IMR-90 (cell line): ENCODE results near the gene ZNF584. TPM values are rescaled to one million over a fixed set of nuclear protein-coding genes. Genes with fewer than 3 reads are reported as not detected.

ENCODE experiments used
- ATAC-seq: fragments of 200-7000 bp; cut with Tn5 transposase; 2 replicates; pipeline ENCODE4 v1.9.1; 2020; ENCODE audit warnings: low read depth, mild to moderate bottlenecking, moderate library complexity
- BruUV-seq: library from RNA; stranded (reverse); fragments of 400-500 nt; replicated peaks from 2 replicates; lab custom pipeline; 2021; lab: Mats Ljungman, UMichigan
- CTCF ChIA-PET: fragments of 300-600 bp; formaldehyde crosslinking; extraction: SDS; loops from one replicate; lab custom pipeline; 2021; ENCODE audit warnings: antibody characterized with exemption; lab: Yijun Ruan, JAX
- POLR2A ChIA-PET: fragments of 300-600 bp; sonication (Branson Sonifier 250); formaldehyde crosslinking; loops from one replicate; lab custom pipeline; 2022; ENCODE audit warnings: antibody characterized with exemption; ENCODE audit not compliant: unreplicated experiment; lab: Charles Lee
- DNase-seq: peaks from one replicate; pipeline ENCODE4 v3.0.0; 2013
- H2AFZ ChIP-seq: replicated peaks from 2 replicates; pipeline ENCODE3; 2013; ENCODE audit warnings: low read length, mild to moderate bottlenecking; ENCODE audit not compliant: poor library complexity
- H2AK5ac ChIP-seq: 2 replicates; pipeline ENCODE4 v1.6.1; 2013; ENCODE audit warnings: low read depth, low read length, inconsistent platforms
- H2AK9ac ChIP-seq: replicated peaks from 2 replicates; pipeline ENCODE3; 2013; ENCODE audit warnings: mild to moderate bottlenecking, low read depth, low read length, moderate library complexity; ENCODE audit not compliant: poor library complexity
- H2BK120ac ChIP-seq: 2 replicates; pipeline ENCODE4 v1.6.1; 2013; ENCODE audit warnings: low read depth, low read length, inconsistent platforms
- H2BK15ac ChIP-seq: 3 replicates; pipeline ENCODE4 v1.6.1; 2013; ENCODE audit warnings: low read depth, low read length, inconsistent platforms
- H2BK20ac ChIP-seq: 2 replicates; pipeline ENCODE4 v1.6.1; 2013; ENCODE audit warnings: low read depth, mild to moderate bottlenecking, inconsistent platforms, low read length, moderate library complexity
- H2BK5ac ChIP-seq: 2 replicates; pipeline ENCODE4 v1.6.1; 2013; ENCODE audit warnings: mild to moderate bottlenecking, low read depth, low read length, inconsistent platforms; ENCODE audit not compliant: poor library complexity, severe bottlenecking
- H3K14ac ChIP-seq: replicated peaks from 2 replicates; pipeline ENCODE4 v1.6.1; 2013; ENCODE audit warnings: low read depth, low read length, inconsistent platforms
- H3K18ac ChIP-seq: 2 replicates; pipeline ENCODE4 v1.6.1; 2013; ENCODE audit warnings: low read depth, low read length, control low read depth
- H3K23ac ChIP-seq: 2 replicates; pipeline ENCODE4 v1.6.1; 2013; ENCODE audit warnings: low read depth, low read length, inconsistent platforms
- H3K27ac ChIP-seq: 2 replicates; pipeline ENCODE4 v1.5.1; 2013; ENCODE audit warnings: mild to moderate bottlenecking, control low read depth, low read length; ENCODE audit not compliant: insufficient read depth
- H3K27me3 ChIP-seq: 2 replicates; pipeline ENCODE4 v1.6.1; 2013; ENCODE audit warnings: low read length; ENCODE audit not compliant: control insufficient read depth, insufficient read depth
- H3K36me3 ChIP-seq: 2 replicates; pipeline ENCODE4 v1.6.1; 2013; ENCODE audit warnings: low read length, mixed read lengths; ENCODE audit not compliant: control insufficient read depth, insufficient read depth
- H3K4ac ChIP-seq: 2 replicates; pipeline ENCODE4 v1.6.1; 2013; ENCODE audit warnings: low read depth, low read length, inconsistent platforms
- H3K4me1 ChIP-seq: 2 replicates; pipeline ENCODE4 v1.6.1; 2013; ENCODE audit warnings: low read length, mixed read lengths; ENCODE audit not compliant: control insufficient read depth, insufficient read depth
- H3K4me2 ChIP-seq: 2 replicates; pipeline ENCODE4 v1.6.1; 2013; ENCODE audit warnings: low read depth, mild to moderate bottlenecking, control low read depth, low read length, moderate library complexity
- H3K4me3 ChIP-seq: 2 replicates; pipeline ENCODE4 v1.5.1; 2013; ENCODE audit warnings: low read depth, mild to moderate bottlenecking, control low read depth, low read length, moderate library complexity; ENCODE audit not compliant: insufficient read depth
- H3K56ac ChIP-seq: 2 replicates; pipeline ENCODE4 v1.6.1; 2013; ENCODE audit warnings: low read length, inconsistent platforms; ENCODE audit not compliant: insufficient read depth; ENCODE audit errors: extremely low read depth
- H3K79me1 ChIP-seq, 2 experiments: 2 replicates each; pipeline ENCODE4 v1.6.1; 2013; ENCODE audit warnings: low read length in 2 of 2, inconsistent platforms in 1 of 2, low read depth in 1 of 2
- H3K9ac ChIP-seq: 2 replicates; pipeline ENCODE4 v1.6.1; 2013; ENCODE audit warnings: low read depth, low read length, control low read depth
- H3K9me1 ChIP-seq: 2 replicates; pipeline ENCODE4 v1.6.1; 2013; ENCODE audit warnings: low read length, inconsistent platforms; ENCODE audit not compliant: insufficient read depth
- H3K9me3 ChIP-seq: 2 replicates; pipeline ENCODE4 v1.6.1; 2013; ENCODE audit warnings: low read length; ENCODE audit not compliant: control insufficient read depth, insufficient read depth
- H4K20me1 ChIP-seq: 2 replicates; pipeline ENCODE4 v1.6.1; 2013; ENCODE audit warnings: low read length, inconsistent platforms; ENCODE audit not compliant: insufficient read depth
- H4K5ac ChIP-seq: 2 replicates; pipeline ENCODE4 v1.6.1; 2013; ENCODE audit warnings: mild to moderate bottlenecking, low read depth, low read length, control low read depth
- H4K8ac ChIP-seq, 2 experiments: 2 replicates each; pipeline ENCODE4 v1.6.1; 2013; ENCODE audit warnings: low read depth in 2 of 2, low read length in 2 of 2, control low read depth in 1 of 2, inconsistent platforms in 1 of 2
- H4K91ac ChIP-seq: 2 replicates; pipeline ENCODE4 v1.6.1; 2013; ENCODE audit warnings: low read depth, low read length, inconsistent platforms; ENCODE audit not compliant: insufficient read depth
- POLR2A ChIP-seq: IDR thresholded peaks from 2 replicates; pipeline ENCODE4 v1.6.1; 2012; ENCODE audit warnings: mild to moderate bottlenecking, low read depth, low read length
- RAD21 ChIP-seq: IDR thresholded peaks from 2 replicates; pipeline ENCODE4 v1.6.1; 2012; ENCODE audit warnings: low read length, improper control_type of control experiment
- RCOR1 ChIP-seq: IDR thresholded peaks from 2 replicates; pipeline ENCODE4 v1.6.1; 2012; ENCODE audit warnings: mild to moderate bottlenecking, low read length, improper control_type of control experiment; ENCODE audit not compliant: insufficient replicate concordance
- WGBS, 2 experiments: methylation state at CpG; one replicate each; pipeline versions ENCODE4 v1.1.5 to v1.1.7; 2013; ENCODE audit warnings: missing lambda C conversion rate in 2 of 2; ENCODE audit not compliant: insufficient read length in 1 of 2; ENCODE audit errors: extremely low coverage in 2 of 2; 5-methylcytosine and 5-hydroxymethylcytosine counted together
- dilution Hi-C: fragments of 300-500 bp; cut with HindIII; formaldehyde crosslinking; loops from one replicate; pipeline ENCODE4 v1.14.3; 2018; ENCODE audit warnings: low sequenced_read_pairs; ENCODE audit not compliant: unreplicated experiment
- in situ Hi-C: fragments of 300-500 bp; cut with MboI; formaldehyde crosslinking; loops from 3 replicates; pipeline ENCODE4 v1.14.3; 2019; ENCODE audit warnings: low sequenced_read_pairs, inconsistent platforms, mixed read lengths
- intact Hi-C: fragments of 100-400 bp; cut with micrococcal nuclease; formaldehyde crosslinking; loops from 2 replicates; pipeline ENCODE4 v1.10.0; 2022
- polyA plus RNA-seq, 3 experiments: library from polyadenylated mRNA; depleted of rRNA; stranded (reverse); fragments of >200 nt; gene quantifications; 2 replicates each; pipeline ENCODE4 v1.2.3, GENCODE V29; 2012; ENCODE audit warnings: low replicate concordance in 1 of 3
- total RNA-seq: library from RNA; depleted of rRNA; stranded (reverse); fragments of >200 nt; gene quantifications from 2 replicates; pipeline ENCODE4 v1.2.3, GENCODE V29; 2012
- TF ChIP-seq, protein P1 (sequence below): fragments of 150-350 bp; IDR thresholded peaks from 2 replicates; pipeline ENCODE4 v1.6.1; 2016; ENCODE audit warnings: low read depth, mild to moderate bottlenecking, low read length, moderate library complexity, borderline replicate concordance

The ZNF584 gene
- total and polyA plus RNA-seq, 2 of the 4 experiments (the other 2 are of a cell fraction) = 11.6 to 15.4 TPM

- H4K5ac ChIP-seq = peak overlapping the region; percentile 70
- peaks cover 17 to 48% of the 10 kb centered on the region in 2 experiments; a peak in 3 of 4 replicates for H3K79me1 ChIP-seq
- H3K4me3 ChIP-seq = no peak overlapping the region
- H2AK9ac ChIP-seq = peak overlapping the region; percentile 100
- TF ChIP-seq, protein P1, sequence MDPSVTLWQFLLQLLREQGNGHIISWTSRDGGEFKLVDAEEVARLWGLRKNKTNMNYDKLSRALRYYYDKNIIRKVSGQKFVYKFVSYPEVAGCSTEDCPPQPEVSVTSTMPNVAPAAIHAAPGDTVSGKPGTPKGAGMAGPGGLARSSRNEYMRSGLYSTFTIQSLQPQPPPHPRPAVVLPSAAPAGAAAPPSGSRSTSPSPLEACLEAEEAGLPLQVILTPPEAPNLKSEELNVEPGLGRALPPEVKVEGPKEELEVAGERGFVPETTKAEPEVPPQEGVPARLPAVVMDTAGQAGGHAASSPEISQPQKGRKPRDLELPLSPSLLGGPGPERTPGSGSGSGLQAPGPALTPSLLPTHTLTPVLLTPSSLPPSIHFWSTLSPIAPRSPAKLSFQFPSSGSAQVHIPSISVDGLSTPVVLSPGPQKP = no peak
- TF ChIP-seq POLR2A (no peak), RAD21 (no peak), RCOR1 (no peak)
- ChIA-PET CTCF (no interaction called here), POLR2A (no interaction called here)
- peaks cover 12% of the 10 kb centered on the region for H3K4me1 ChIP-seq
- H3K9me1 ChIP-seq = peaks cover 21% of the 10 kb centered on the region
- ATAC-seq (no peak), DNase-seq (no peak)
- peaks cover 5% of the 10 kb centered on the region for H3K36me3 ChIP-seq
- peak overlapping the region; percentile 87; the same call in 1 of the 2 replicates for H3K9ac ChIP-seq
- H3K27ac ChIP-seq = peak overlapping the region; percentile 86
- H2BK15ac ChIP-seq = no peak overlapping the region
- H4K20me1 ChIP-seq = peaks cover 24% of the 10 kb centered on the region
- peak overlapping the region; percentile 52; the same call in 1 of the 2 replicates for H2BK120ac ChIP-seq
- no peak overlapping the region for H4K91ac ChIP-seq
- H2AK5ac ChIP-seq = peak overlapping the region; percentile 93
- no peak overlapping the region for H3K56ac ChIP-seq
- 0 out of 2 replicates have a peak overlapping the region, but pooled peaks have one; percentile 97 for H3K23ac ChIP-seq
- H3K4me2 ChIP-seq = peak overlapping the region; percentile 73
- no peaks in the 10 kb centered on the region for H3K9me3 ChIP-seq
- H2BK20ac ChIP-seq = no peak overlapping the region
- intact Hi-C loops (no loop called here), in situ Hi-C loops (no loop called here), dilution Hi-C loops (no loop called here)
- no TSS peak for BruUV-seq
- 90% methylated on average over 2 of the region's 9 CpGs; no CpG with 5 or more reads in 1 of the 2 experiments for WGBS, 2 experiments
- H3K18ac ChIP-seq = no peak overlapping the region
- peak overlapping the region; percentile 92; the same call in 1 of the 2 replicates for H3K14ac ChIP-seq
- H2BK5ac ChIP-seq = no peak overlapping the region
- H2AFZ ChIP-seq = peak overlapping the region; percentile 96
- no peaks in the 10 kb centered on the region for H3K27me3 ChIP-seq
- H3K4ac ChIP-seq = peak overlapping the region; percentile 90
- H4K8ac ChIP-seq = peak overlapping the region; percentile 93 to 96
Measured at GRCh38 chr19:58385313-58385890, 23.0 kb upstream of the ZNF584 start.
